ENCODE results near the gene VWA8.

- TF ChIP-seq, protein P1, sequence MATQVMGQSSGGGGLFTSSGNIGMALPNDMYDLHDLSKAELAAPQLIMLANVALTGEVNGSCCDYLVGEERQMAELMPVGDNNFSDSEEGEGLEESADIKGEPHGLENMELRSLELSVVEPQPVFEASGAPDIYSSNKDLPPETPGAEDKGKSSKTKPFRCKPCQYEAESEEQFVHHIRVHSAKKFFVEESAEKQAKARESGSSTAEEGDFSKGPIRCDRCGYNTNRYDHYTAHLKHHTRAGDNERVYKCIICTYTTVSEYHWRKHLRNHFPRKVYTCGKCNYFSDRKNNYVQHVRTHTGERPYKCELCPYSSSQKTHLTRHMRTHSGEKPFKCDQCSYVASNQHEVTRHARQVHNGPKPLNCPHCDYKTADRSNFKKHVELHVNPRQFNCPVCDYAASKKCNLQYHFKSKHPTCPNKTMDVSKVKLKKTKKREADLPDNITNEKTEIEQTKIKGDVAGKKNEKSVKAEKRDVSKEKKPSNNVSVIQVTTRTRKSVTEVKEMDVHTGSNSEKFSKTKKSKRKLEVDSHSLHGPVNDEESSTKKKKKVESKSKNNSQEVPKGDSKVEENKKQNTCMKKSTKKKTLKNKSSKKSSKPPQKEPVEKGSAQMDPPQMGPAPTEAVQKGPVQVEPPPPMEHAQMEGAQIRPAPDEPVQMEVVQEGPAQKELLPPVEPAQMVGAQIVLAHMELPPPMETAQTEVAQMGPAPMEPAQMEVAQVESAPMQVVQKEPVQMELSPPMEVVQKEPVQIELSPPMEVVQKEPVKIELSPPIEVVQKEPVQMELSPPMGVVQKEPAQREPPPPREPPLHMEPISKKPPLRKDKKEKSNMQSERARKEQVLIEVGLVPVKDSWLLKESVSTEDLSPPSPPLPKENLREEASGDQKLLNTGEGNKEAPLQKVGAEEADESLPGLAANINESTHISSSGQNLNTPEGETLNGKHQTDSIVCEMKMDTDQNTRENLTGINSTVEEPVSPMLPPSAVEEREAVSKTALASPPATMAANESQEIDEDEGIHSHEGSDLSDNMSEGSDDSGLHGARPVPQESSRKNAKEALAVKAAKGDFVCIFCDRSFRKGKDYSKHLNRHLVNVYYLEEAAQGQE (IDR thresholded peaks at IDR 0.05; ENCODE audit: insufficient read depth in 1 of 2, low read depth in 2 of 2, low read length in 2 of 2), result no peak
- TF ChIP-seq SIN3A (IDR thresholded peaks at IDR 0.05; ENCODE audit: borderline replicate concordance, insufficient read depth, low read length), result no peak
These were observed 35.0 kb upstream of the VWA8 start for GRCh38 chr13:41995946-41996345.
